GM10847 (cell line): ENCODE results near the gene TMPRSS11A.

ENCODE experiments used
- POLR2A ChIP-seq: IDR thresholded peaks from 2 replicates; pipeline ENCODE4 v1.6.1; 2011; ENCODE audit not compliant: insufficient read length; ENCODE audit errors: extremely low read depth

The TMPRSS11A gene

GRCh38 chr4:67928546-67928945, 34.7 kb downstream of the TMPRSS11A start:
- no peak for TF ChIP-seq POLR2A

GRCh38 chr4:67927251-67927650, 36.0 kb downstream of the TMPRSS11A start:
- TF ChIP-seq POLR2A, result no peak

GRCh38 chr4:67926485-67926884, 36.8 kb downstream of the TMPRSS11A start:
- no peak for TF ChIP-seq POLR2A

GRCh38 chr4:67922697-67923096, 40.6 kb downstream of the TMPRSS11A start:
- no peak for TF ChIP-seq POLR2A

GRCh38 chr4:67918428-67918827, 44.9 kb downstream of the TMPRSS11A start:
- no peak for TF ChIP-seq POLR2A

GRCh38 chr4:67915400-67915966, 47.8 kb downstream of the TMPRSS11A start:
- TF ChIP-seq POLR2A, result no peak

- no peak for TF ChIP-seq POLR2A
Measured at GRCh38 chr4:67912080-67912479, 51.2 kb downstream of the TMPRSS11A start.

- TF ChIP-seq POLR2A, result no peak
Measured at GRCh38 chr4:67911638-67912037, 51.7 kb downstream of the TMPRSS11A start.

- no peak for TF ChIP-seq POLR2A
Measured at GRCh38 chr4:67911141-67911540, 52.2 kb downstream of the TMPRSS11A start.

- TF ChIP-seq POLR2A, result no peak
Measured at GRCh38 chr4:67910585-67910905, 52.7 kb downstream of the TMPRSS11A start.

- no peak for TF ChIP-seq POLR2A
Measured at GRCh38 chr4:67909905-67910584, 53.2 kb downstream of the TMPRSS11A start.

- no peak for TF ChIP-seq POLR2A
Measured at GRCh38 chr4:67907650-67908049, 55.6 kb downstream of the TMPRSS11A start.

GRCh38 chr4:67899096-67899495, 64.2 kb downstream of the TMPRSS11A start:
- no peak for TF ChIP-seq POLR2A

- no peak for TF ChIP-seq POLR2A
Measured at GRCh38 chr4:67897686-67898085, 65.6 kb downstream of the TMPRSS11A start.

- TF ChIP-seq POLR2A, result no peak
Measured at GRCh38 chr4:67896421-67897065, 66.8 kb downstream of the TMPRSS11A start.

GRCh38 chr4:67894659-67895058, 68.6 kb downstream of the TMPRSS11A start:
- no peak for TF ChIP-seq POLR2A

- TF ChIP-seq POLR2A, result no peak
Measured at GRCh38 chr4:67892905-67893304, 70.4 kb downstream of the TMPRSS11A start.
